SK-N-SH treated with all-trans-retinoic acid at 6 μM for 48 hours (cell line): ENCODE measurements around the gene SLC16A12.

Experiments
- ATAC-seq: fragments of 200-7000 bp; cut with Tn5 transposase; 3 replicates; pipeline ENCODE4 v1.9.1; 2020; ENCODE audit warnings: mild to moderate bottlenecking, moderate library complexity
- BACH2 ChIP-seq: fragments of 250-450 bp; sonication (Bioruptor Pico); IDR thresholded peaks from 2 replicates; pipeline ENCODE4 v1.9.0; 2021; ENCODE audit warnings: mild to moderate bottlenecking, borderline replicate concordance
- CSDC2 ChIP-seq: fragments of 250-450 bp; sonication (Bioruptor Pico); IDR thresholded peaks from 2 replicates; pipeline ENCODE4 v1.5.0; 2020; ENCODE audit warnings: mild to moderate bottlenecking, moderate library complexity
- ESRRG ChIP-seq: fragments of 250-450 bp; sonication (Bioruptor Pico); IDR thresholded peaks from 2 replicates; pipeline ENCODE4 v1.6.1; 2021; ENCODE audit warnings: mild to moderate bottlenecking
- ISL1 ChIP-seq: fragments of 250-450 bp; sonication (Bioruptor Pico); IDR thresholded peaks from 2 replicates; pipeline ENCODE4 v2.1.2; 2022; ENCODE audit warnings: mild to moderate bottlenecking, moderate library complexity
- PPARA ChIP-seq: fragments of 250-450 bp; sonication (Bioruptor Pico); IDR thresholded peaks from 2 replicates; pipeline ENCODE4 v1.5.0; 2020; ENCODE audit warnings: mild to moderate bottlenecking, borderline replicate concordance
- SNAI2 ChIP-seq: fragments of 250-450 bp; sonication (Bioruptor Pico); IDR thresholded peaks from 2 replicates; pipeline ENCODE4 v1.5.0; 2020; ENCODE audit warnings: mild to moderate bottlenecking, moderate library complexity
- TCF4 ChIP-seq: fragments of 250-450 bp; sonication (Bioruptor Pico); IDR thresholded peaks from 2 replicates; pipeline ENCODE4 v1.8.0; 2021; ENCODE audit warnings: mild to moderate bottlenecking, moderate library complexity, borderline replicate concordance
- TOX ChIP-seq: fragments of 250-450 bp; sonication (Bioruptor Pico); IDR thresholded peaks from 2 replicates; pipeline ENCODE4 v1.8.0; 2021; ENCODE audit warnings: mild to moderate bottlenecking, moderate library complexity, borderline replicate concordance
- ZC3H10 ChIP-seq: fragments of 250-450 bp; sonication (Bioruptor Pico); IDR thresholded peaks from 2 replicates; pipeline ENCODE4 v1.5.1; 2021; ENCODE audit warnings: mild to moderate bottlenecking, moderate library complexity
- ZFP3 ChIP-seq: fragments of 250-450 bp; sonication (Bioruptor Pico); IDR thresholded peaks from 2 replicates; pipeline ENCODE4 v1.5.0; 2020; ENCODE audit warnings: mild to moderate bottlenecking, moderate library complexity
- ZFP30 ChIP-seq: fragments of 450-650 bp; formaldehyde crosslinking; IDR thresholded peaks from 2 replicates; pipeline ENCODE4 v1.5.0; 2022; ENCODE audit warnings: mild to moderate bottlenecking, moderate library complexity
- ZNF565 ChIP-seq: fragments of 450-650 bp; formaldehyde crosslinking; conservative IDR thresholded peaks from 2 replicates; pipeline ENCODE4 v1.5.0; 2020; ENCODE audit warnings: low read depth, mild to moderate bottlenecking, moderate library complexity
- ZNF70 ChIP-seq: fragments of 450-650 bp; formaldehyde crosslinking; IDR thresholded peaks from 2 replicates; pipeline ENCODE4 v1.5.0; 2020; ENCODE audit warnings: mild to moderate bottlenecking, moderate library complexity
- ZNF8 ChIP-seq: fragments of 450-650 bp; formaldehyde crosslinking; IDR thresholded peaks from 2 replicates; pipeline ENCODE4 v1.5.0; 2020; ENCODE audit warnings: mild to moderate bottlenecking, moderate library complexity
- TF ChIP-seq, protein P1 (sequence below): fragments of 250-450 bp; sonication (Bioruptor Pico); IDR thresholded peaks from 2 replicates; pipeline ENCODE4 v1.5.1; 2020; ENCODE audit warnings: low read depth, mild to moderate bottlenecking, moderate library complexity
- TF ChIP-seq, protein P2 (sequence below): fragments of 250-450 bp; sonication (Bioruptor Pico); IDR thresholded peaks from 2 replicates; pipeline ENCODE4 v1.8.0; 2020; ENCODE audit warnings: mild to moderate bottlenecking, moderate library complexity, borderline replicate concordance
- TF ChIP-seq, protein P3 (sequence below): fragments of 250-450 bp; sonication (Bioruptor Pico); IDR thresholded peaks from 2 replicates; pipeline ENCODE4 v1.8.0; 2021; ENCODE audit warnings: low read depth, mild to moderate bottlenecking, moderate library complexity, borderline replicate concordance
- TF ChIP-seq, protein P4 (sequence below): fragments of 250-450 bp; sonication (Bioruptor Pico); IDR thresholded peaks from 2 replicates; pipeline ENCODE4 v1.5.1; 2021; ENCODE audit warnings: mild to moderate bottlenecking, moderate library complexity

The SLC16A12 gene

DNA sequence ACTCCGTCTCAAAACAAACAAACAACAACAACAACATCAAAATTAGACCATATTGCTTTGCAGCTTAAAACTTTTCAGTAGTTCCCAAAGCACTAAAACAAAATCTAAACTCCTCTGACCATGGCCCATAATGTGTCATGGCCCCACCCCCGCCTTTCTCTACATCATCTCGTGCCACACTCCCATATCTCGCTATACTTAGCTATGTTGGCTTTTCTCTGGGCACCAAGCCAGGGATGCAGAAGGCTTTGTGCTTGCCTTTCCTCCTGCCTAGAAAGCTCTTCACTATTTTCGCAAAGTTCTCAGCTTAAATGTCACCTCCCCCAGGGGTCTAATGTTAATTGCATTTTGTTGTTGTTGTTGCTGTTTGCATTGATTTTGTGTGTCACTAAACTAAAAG is 15.1 kb upstream of the SLC16A12 start:
- TF ChIP-seq ZNF70 (CRISPR knock-in tag) (no peak), SNAI2 (CRISPR knock-in tag) (no peak), ZNF8 (CRISPR knock-in tag) (no peak), ZFP30 (CRISPR knock-in tag) (no peak), ESRRG (CRISPR knock-in tag) (no peak), TCF4 (CRISPR knock-in tag) (no peak), CSDC2 (CRISPR knock-in tag) (no peak), BACH2 (CRISPR knock-in tag) (no peak)
- TF ChIP-seq, protein P1, sequence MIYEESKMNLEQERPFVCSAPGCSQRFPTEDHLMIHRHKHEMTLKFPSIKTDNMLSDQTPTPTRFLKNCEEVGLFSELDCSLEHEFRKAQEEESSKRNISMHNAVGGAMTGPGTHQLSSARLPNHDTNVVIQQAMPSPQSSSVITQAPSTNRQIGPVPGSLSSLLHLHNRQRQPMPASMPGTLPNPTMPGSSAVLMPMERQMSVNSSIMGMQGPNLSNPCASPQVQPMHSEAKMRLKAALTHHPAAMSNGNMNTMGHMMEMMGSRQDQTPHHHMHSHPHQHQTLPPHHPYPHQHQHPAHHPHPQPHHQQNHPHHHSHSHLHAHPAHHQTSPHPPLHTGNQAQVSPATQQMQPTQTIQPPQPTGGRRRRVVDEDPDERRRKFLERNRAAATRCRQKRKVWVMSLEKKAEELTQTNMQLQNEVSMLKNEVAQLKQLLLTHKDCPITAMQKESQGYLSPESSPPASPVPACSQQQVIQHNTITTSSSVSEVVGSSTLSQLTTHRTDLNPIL = no peak
- TF ChIP-seq, protein P2, sequence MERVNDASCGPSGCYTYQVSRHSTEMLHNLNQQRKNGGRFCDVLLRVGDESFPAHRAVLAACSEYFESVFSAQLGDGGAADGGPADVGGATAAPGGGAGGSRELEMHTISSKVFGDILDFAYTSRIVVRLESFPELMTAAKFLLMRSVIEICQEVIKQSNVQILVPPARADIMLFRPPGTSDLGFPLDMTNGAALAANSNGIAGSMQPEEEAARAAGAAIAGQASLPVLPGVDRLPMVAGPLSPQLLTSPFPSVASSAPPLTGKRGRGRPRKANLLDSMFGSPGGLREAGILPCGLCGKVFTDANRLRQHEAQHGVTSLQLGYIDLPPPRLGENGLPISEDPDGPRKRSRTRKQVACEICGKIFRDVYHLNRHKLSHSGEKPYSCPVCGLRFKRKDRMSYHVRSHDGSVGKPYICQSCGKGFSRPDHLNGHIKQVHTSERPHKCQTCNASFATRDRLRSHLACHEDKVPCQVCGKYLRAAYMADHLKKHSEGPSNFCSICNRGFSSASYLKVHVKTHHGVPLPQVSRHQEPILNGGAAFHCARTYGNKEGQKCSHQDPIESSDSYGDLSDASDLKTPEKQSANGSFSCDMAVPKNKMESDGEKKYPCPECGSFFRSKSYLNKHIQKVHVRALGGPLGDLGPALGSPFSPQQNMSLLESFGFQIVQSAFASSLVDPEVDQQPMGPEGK = no peak
- no peak for ATAC-seq

DNA sequence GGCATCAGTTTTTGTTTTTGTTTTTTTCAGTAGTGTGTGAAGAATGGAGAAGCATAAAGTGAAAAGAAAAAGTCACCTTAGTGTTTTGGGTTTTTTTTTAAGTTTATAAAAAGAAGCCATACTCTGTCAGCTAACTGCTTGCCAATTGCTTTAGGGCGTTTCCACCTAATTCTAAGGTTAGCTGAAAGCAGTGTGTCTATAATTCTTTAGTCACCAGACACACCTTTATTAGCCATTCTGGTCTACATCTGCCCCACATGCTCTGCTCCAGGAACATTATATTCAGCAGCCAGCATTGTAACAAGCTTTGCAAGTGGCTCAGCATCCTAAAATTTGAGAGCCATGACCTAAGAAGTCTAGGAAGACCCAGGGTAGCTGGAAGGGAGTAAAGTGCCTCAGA is 14.1 kb upstream of the SLC16A12 start:
- no peak for ATAC-seq

DNA sequence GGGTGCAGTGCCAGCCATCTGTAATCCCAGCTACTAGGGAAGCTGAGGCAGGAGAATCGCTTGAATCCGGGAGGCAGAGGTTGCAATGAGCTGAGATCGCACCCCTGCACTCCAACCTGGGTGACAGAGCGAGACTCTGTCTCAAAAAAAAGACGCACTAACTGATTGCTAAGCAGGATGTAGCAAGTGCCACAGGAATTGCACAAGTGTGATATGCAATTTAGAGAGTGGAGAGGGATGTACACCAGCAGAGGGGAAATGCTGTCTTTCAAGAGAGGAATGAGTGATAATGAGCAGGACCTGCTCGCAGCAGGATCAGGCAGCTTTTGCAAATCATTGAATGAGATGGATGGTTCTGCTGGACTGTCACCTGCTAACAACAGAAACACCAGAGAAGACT is 13.3 kb upstream of the SLC16A12 start:
- no peak for ATAC-seq
- TF ChIP-seq SNAI2 (CRISPR knock-in tag) = no peak
- no peak for TF ChIP-seq ZNF565 (CRISPR knock-in tag)
- TF ChIP-seq ISL1 (CRISPR knock-in tag) = no peak
- TF ChIP-seq TOX (CRISPR knock-in tag) = no peak
- no peak for TF ChIP-seq TCF4 (CRISPR knock-in tag)
- no peak for TF ChIP-seq ZFP3 (CRISPR knock-in tag)
- no peak for TF ChIP-seq ESRRG (CRISPR knock-in tag)
- no peak for TF ChIP-seq ZC3H10 (CRISPR knock-in tag)
- TF ChIP-seq BACH2 (CRISPR knock-in tag) = no peak
- no peak for TF ChIP-seq ZNF8 (CRISPR knock-in tag)
- TF ChIP-seq, protein P2 = no peak
- TF ChIP-seq ZNF70 (CRISPR knock-in tag) = no peak
- no peak for TF ChIP-seq PPARA (CRISPR knock-in tag)
- TF ChIP-seq, protein P3, sequence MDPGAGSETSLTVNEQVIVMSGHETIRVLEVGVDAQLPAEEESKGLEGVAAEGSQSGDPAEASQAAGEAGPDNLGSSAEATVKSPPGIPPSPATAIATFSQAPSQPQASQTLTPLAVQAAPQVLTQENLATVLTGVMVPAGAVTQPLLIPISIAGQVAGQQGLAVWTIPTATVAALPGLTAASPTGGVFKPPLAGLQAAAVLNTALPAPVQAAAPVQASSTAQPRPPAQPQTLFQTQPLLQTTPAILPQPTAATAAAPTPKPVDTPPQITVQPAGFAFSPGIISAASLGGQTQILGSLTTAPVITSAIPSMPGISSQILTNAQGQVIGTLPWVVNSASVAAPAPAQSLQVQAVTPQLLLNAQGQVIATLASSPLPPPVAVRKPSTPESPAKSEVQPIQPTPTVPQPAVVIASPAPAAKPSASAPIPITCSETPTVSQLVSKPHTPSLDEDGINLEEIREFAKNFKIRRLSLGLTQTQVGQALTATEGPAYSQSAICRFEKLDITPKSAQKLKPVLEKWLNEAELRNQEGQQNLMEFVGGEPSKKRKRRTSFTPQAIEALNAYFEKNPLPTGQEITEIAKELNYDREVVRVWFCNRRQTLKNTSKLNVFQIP (CRISPR knock-in tag) = no peak

More for the DNA sequence above, 14.1 kb upstream of the SLC16A12 start:
- TF ChIP-seq, protein P1 = no peak
- TF ChIP-seq TOX (CRISPR knock-in tag) = no peak
- TF ChIP-seq, protein P4, sequence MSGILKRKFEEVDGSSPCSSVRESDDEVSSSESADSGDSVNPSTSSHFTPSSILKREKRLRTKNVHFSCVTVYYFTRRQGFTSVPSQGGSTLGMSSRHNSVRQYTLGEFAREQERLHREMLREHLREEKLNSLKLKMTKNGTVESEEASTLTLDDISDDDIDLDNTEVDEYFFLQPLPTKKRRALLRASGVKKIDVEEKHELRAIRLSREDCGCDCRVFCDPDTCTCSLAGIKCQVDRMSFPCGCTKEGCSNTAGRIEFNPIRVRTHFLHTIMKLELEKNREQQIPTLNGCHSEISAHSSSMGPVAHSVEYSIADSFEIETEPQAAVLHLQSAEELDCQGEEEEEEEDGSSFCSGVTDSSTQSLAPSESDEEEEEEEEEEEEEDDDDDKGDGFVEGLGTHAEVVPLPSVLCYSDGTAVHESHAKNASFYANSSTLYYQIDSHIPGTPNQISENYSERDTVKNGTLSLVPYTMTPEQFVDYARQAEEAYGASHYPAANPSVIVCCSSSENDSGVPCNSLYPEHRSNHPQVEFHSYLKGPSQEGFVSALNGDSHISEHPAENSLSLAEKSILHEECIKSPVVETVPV (CRISPR knock-in tag) = no peak
- TF ChIP-seq, all 23 proteins: peak for 0
